HFFc6 (cell line): ENCODE results near the gene MZT2A. TPM values are rescaled to one million over a fixed set of nuclear protein-coding genes. Genes with fewer than 3 reads are reported as not detected.
A peak's percentile ranks its signal among the peaks of the same experiment; 100 is the strongest.
"Not testable (repeated sequence)": the region's sequence is repeated elsewhere in the genome, so short reads cannot be mapped to it uniquely, and the experiment has no call there.

Source experiments
- DNase-seq: peaks from one replicate; pipeline ENCODE4 v3.0.0-alpha.2; 2018
- H3K27ac Mint-ChIP-seq: 2 replicates; pipeline ENCODE4 v1.8.0; 2020; ENCODE audit warnings: mild to moderate bottlenecking, mixed read lengths
- H3K27me3 Mint-ChIP-seq: 2 replicates; pipeline ENCODE4 v1.8.0; 2021; ENCODE audit warnings: mild to moderate bottlenecking, moderate library complexity, mixed read lengths; ENCODE audit not compliant: insufficient read depth
- H3K36me3 Mint-ChIP-seq: 2 replicates; pipeline ENCODE4 v1.8.0; 2021; ENCODE audit warnings: low read depth, mixed read lengths
- H3K4me1 Mint-ChIP-seq: 2 replicates; pipeline ENCODE4 v1.8.0; 2020; ENCODE audit warnings: low read depth, mixed read lengths
- H3K4me3 Mint-ChIP-seq: 2 replicates; pipeline ENCODE4 v1.8.0; 2020; ENCODE audit warnings: mild to moderate bottlenecking, moderate library complexity, mixed read lengths
- H3K9me3 Mint-ChIP-seq: 2 replicates; pipeline ENCODE4 v1.8.0; 2020; ENCODE audit warnings: mild to moderate bottlenecking, mixed read lengths
- CTCF ChIP-seq: fragments of 200-600 bp; sonication (generic); IDR thresholded peaks from 2 replicates; pipeline ENCODE4 v1.5.0; 2021; ENCODE audit warnings: antibody characterized with exemption, mild to moderate bottlenecking
- total RNA-seq, 6 experiments: library from RNA; stranded (reverse); fragmentation: NEBNext Ultra II Directional; extraction: Animal tissue kit (Norgen Biotek cat#: 25700); gene quantifications; 2 replicates in 1 of 6; 3 replicates in 5 of 6; pipeline ENCODE4 v1.2.3, GENCODE V29; 2021

The MZT2A gene
- total RNA-seq, 6 experiments from 2014 or later = 82.2 to 109 (median 95.8) TPM

DNA sequence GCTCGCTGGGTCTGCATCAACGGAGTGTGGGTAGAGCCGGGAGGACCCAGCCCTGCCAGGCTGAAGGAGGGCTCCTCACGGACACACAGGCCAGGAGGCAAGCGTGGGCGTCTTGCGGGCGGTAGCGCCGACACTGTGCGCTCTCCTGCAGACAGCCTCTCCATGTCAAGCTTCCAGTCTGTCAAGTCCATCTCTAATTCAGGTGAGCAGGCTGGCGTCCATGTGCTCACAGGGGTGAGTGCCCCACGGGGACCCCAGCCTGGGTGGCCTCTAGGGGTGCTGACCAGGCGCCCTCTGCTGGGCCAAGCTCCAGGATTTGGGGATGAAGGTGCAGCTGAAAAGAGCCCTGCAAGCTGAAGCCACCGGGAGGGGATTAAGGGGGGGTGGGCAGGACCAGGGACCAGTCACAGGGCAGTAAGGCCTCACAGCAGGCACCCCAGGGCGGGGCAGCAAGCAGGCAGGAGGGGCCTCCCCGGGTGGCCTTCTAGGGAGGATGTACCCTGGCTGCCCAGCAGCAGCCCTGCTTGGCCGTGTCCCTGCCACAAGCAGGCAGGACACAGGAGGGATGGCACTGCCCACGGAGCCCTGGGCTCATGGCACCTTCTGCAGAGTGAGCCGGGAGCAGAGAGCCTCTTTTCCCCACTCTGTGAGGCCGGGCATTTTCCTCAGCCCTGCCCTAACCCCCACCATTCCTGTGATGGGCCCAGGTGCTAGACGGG lies 38.6 kb upstream of the MZT2A start:
- H3K27me3 Mint-ChIP-seq, DNase-seq, H3K4me3 Mint-ChIP-seq: not testable (repeated sequence)

DNA sequence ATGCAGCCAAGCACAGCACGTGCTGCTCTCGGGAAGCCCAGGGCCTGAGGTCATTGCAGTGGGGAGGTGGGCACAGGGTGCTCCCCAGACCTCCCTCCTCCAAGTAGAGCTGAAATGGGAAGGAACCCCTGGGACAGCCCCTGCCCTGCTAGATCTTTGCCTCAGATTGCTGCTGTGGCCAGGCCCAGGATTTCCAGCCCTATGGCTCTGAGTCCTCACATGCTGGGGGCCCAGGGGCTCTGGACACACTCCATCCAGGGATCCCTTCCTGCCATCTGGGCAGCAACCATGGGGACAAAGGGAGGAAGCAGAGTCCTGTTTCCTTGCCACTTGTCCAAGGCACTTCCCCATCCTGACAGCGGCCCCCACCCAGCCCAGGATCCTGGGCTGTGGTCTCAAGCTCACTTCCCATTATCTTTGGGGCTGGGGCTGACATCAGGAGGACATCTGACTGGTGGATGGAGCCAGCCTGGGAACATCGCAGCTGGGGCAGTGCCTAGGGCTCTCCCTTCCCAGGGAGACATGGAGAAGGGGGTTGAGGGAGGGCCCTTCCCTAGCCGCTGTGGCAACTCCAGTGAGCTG lies 37.8 kb upstream of the MZT2A start:
- not testable (repeated sequence) for H3K9me3 Mint-ChIP-seq, H3K4me3 Mint-ChIP-seq, H3K4me1 Mint-ChIP-seq, H3K36me3 Mint-ChIP-seq, H3K27ac Mint-ChIP-seq, DNase-seq, H3K27me3 Mint-ChIP-seq

More for the DNA sequence above, 38.6 kb upstream of the MZT2A start:
- TF ChIP-seq CTCF = peak; percentile 38
- H3K4me1 Mint-ChIP-seq, H3K27ac Mint-ChIP-seq, H3K9me3 Mint-ChIP-seq, H3K36me3 Mint-ChIP-seq: not testable (repeated sequence)

DNA sequence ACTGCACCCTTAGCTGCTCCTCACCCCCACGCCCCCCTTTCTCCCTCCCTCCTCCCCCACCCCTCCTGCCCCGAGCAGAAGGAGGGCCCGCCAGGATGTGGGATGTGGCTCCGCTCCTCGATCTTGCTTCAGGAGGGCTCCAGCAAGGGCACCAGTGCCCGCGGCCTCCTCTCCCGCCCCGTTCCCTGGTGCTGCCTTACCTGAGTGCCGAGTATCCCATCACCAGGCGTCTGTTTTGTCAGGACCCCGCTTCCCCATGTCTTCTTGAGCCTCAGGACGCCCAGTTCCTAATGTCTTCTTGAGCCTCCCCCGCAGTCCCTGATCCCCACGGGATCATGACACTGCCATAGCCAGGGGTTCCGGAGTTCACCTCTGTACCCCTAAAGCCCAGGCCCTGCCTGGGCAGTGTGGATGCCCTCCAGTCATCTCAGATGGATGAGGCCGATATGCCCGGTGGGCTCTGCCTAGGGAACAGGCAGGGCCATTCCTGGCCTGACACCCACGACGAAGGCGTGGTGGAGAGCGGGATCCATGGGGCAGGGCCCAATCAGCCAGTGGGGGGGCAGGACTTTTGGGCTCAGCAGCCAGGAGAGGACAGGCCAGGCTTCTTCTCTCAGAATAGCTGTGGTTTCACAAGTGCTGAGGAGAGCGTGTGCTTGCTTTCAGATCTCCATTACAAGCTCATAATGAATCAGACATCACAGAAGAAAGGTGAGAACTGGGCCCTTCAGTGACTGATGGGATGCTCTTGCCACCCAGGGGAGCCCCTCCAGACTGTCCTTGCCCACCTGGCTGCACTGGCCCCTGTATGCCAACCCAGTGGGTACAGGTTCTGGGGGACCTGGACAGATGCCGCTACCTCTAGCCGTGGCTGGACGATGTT lies 37.0 kb upstream of the MZT2A start:
- DNase-seq, H3K36me3 Mint-ChIP-seq: not testable (repeated sequence)
- H3K4me3 Mint-ChIP-seq = peak overlapping the region; percentile 42

GRCh38 chr2:131527131-131528001 lies 35.2 kb upstream of the MZT2A start, which contains the start of gene CCDC74A:
Gene CCDC74A, plus strand, starts transcription at chr2:131527888. Its CDS starts 83 bp downstream, at chr2:131527971.
- Mint-ChIP-seq H3K4me3 (peak within 1 kb of the TSS; percentile 90), H3K27ac (peak within 1 kb of the TSS; percentile 92)
- H3K27me3 Mint-ChIP-seq, H3K36me3 Mint-ChIP-seq, H3K9me3 Mint-ChIP-seq, H3K4me1 Mint-ChIP-seq: not testable (repeated sequence)
- peak; percentile 58 for DNase-seq

More for the DNA sequence above, 37.0 kb upstream of the MZT2A start:
- H3K4me1 Mint-ChIP-seq, H3K27me3 Mint-ChIP-seq, H3K9me3 Mint-ChIP-seq: not testable (repeated sequence)
- H3K27ac Mint-ChIP-seq = 0 out of 2 replicates have a peak overlapping the region, but pooled peaks have one; percentile 29

DNA sequence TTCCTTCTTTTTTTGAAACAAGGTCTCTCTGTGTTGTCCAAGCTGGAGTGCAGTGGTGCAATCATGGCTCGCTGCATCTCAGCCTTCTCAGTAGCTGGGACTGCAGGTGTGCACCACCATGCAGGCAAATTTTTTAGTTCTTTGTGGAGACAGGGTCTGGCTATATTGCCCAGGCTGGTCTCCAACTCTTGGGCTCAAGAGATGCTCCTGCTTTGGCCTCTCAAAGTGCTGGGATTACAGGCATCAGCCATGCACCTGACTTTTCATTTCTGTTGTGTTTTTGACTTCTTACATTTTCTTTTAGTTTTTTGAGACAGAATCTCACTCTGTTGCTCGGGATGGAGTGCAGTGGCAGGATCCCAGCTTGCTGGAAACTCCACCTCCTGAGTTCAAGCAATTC lies 33.1 kb upstream of the MZT2A start:
- H3K27me3 Mint-ChIP-seq, DNase-seq, H3K27ac Mint-ChIP-seq, H3K4me3 Mint-ChIP-seq, H3K36me3 Mint-ChIP-seq, H3K4me1 Mint-ChIP-seq, H3K9me3 Mint-ChIP-seq: not testable (repeated sequence)

DNA sequence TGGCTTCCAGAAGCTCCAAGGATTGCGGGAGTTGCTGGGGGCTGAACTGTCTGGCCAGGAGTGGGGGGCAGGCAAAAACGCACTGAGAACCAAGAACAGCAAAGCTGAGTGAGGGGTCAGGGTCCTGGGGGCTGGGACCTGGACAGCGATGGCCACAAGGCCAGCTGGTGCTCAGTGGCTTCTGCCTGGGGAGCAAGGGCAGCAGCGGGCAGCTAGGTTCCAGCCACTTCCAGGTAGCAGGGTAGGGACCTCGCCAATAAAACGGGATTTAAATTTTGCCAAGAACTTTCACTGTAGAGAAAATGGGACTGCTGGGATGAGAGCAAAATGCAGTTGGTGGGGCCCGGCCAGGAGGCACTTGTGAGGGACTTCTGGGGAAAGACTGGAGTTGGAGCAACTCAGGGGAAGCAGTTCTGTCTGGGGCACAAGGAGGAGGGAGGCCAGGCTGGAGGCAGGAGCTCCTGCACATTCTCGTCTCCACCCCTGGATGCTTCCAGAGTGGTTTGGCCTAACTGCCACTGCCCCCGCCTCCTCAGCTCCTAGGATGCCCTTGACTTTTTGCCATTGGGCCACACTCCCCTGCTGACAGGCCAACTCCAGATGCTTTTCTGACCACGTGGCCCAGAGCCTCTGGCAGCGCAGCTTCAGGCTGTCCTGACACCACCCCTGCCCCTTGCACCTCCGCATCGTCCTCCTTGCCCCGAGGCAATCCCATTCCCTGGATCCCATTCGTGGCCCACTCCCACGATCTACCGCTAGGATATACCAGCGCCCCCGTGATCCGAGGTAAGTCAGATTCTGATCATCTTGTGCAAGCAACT lies 30.0 kb upstream of the MZT2A start:
- no peaks in the 10 kb centered on the region for H3K27me3 Mint-ChIP-seq
- DNase-seq = no peak

DNA sequence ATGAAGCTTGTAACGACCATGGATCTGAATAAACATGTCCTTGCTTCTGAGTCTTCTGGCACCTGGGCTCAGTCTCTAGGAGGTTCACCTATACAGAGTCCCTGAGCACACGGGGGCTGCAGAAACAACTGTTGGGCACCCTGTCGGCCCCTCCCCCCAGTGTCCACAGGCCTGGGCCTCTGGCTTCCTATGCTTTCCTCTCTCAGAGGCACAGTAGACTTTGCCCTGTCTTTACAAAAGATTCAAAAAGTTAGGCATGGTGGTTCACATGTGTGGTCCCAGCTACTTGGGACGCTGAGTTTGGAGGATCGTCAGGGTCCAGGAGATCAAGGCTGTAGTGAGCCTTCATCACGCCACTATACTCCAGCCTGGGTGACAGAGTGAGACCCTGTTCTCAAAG lies 29.3 kb upstream of the MZT2A start:
- H3K27ac Mint-ChIP-seq, H3K27me3 Mint-ChIP-seq, H3K9me3 Mint-ChIP-seq, H3K4me1 Mint-ChIP-seq, DNase-seq, H3K4me3 Mint-ChIP-seq, H3K36me3 Mint-ChIP-seq: not testable (repeated sequence)

More for the DNA sequence above, 30.0 kb upstream of the MZT2A start:
- Mint-ChIP-seq H3K4me1 (no peaks in the 10 kb centered on the region), H3K4me3 (no peak overlapping the region), H3K9me3 (no peaks in the 10 kb centered on the region), H3K36me3 (no peaks in the 10 kb centered on the region), H3K27ac (no peak overlapping the region)
- TF ChIP-seq CTCF = no peak
